Epidermal melanocyte (primary cell): Measurements from ENCODE around the gene PLEKHA8.
"Not testable (repeated sequence)": the region's sequence is repeated elsewhere in the genome, so short reads cannot be mapped to it uniquely, and the experiment has no call there.

Experiments
- DNase-seq: peaks from one replicate; pipeline ENCODE4 v3.0.0; 2011; ENCODE audit warnings: low spot score; ENCODE audit not compliant: insufficient read length

PLEKHA8 gene

DNA sequence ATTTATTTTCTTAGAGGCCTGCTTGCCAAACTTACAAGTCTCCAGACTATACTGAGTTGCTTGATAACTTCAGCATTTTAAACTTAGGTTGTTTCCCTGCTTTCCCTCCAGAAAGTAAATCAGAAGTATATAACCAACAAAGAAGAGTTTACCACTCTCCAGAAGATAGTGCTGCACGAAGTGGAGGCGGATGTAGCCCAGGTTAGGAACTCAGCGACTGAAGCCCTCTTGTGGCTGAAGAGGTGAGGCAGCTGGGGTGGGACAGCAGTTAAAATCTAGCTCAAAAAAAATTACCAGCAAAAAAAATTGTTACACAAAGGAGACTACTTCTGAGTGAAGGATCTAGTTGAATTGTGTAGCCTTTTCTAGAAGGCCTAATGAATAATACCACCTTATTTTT, 33.6 kb downstream of the PLEKHA8 start:
- not testable (repeated sequence) for DNase-seq

DNA sequence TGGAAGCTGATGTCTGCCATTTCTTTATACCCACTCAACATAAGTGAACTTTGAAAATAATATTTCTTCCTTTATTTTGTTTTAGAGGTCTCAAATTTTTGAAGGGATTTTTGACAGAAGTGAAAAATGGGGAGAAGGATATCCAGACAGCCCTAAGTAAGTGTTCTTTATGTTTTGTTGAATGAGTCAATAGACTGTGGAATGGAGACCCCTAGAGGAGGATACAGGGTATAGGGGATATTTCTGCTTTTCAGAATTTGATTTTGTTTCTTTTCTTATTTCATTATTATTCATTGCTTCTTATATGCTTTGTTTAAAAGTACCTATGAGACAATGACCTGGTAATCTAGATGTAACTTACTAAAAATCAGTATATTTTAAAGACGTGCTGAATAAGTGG, 34.4 kb downstream of the PLEKHA8 start:
- DNase-seq: peak; percentile 41

DNA sequence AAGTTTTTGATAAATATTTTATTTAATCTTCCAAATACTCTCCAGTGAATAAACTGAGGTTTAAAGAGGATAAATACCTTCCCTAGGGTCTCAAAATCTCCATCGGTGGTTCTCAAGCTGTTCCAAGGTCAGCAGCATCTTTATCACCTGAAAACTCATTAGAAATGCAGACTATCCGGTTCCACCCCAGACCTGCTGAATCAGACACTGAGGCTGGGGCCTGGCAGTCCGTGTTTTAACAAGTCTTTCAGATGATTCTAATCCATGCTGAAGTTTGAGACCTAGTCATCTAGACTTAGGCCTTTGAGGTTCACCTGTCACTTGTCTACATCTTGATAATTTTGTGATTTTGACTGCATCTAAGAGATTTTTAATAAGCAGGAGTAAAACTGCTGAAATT, 37.5 kb downstream of the PLEKHA8 start:
- no peak for DNase-seq

DNA sequence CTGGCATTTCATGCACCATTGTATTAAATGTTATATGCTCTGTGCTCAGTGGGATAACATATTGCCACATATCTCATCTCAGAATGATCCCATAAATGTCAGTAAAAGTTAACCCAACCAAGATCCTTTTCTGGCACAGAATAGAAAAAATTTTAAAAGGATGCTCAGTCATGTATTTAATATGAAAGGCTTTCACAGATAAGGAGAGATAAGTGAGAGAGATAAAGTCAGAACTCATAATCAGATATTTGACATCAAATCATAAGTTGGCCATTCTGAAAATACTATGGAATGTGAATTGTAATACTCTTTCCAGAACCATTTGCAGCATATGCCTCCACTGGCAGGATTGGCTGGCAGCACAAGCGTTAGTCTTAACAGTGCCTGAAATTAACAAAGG, 38.5 kb downstream of the PLEKHA8 start:
- no peak for DNase-seq

DNA sequence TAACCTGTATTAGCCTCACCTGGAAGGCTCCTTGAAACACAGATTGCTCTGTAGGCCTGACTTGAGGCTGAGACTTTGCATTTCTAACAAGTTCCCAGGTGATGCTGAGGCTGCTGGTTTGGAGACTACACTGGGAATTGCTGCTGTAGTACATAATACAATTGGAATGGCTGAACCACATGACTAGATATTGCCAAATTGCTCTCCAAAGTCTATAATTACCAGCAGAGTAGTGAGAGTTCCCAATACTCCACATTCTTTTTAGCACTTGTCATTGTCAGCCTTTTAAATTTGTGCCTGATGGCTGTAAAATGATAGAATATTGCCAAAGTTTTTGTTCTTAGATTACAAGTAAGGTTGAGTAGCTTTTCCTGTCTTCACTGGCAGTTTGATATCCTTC, 39.9 kb downstream of the PLEKHA8 start:
- no peak for DNase-seq

DNA sequence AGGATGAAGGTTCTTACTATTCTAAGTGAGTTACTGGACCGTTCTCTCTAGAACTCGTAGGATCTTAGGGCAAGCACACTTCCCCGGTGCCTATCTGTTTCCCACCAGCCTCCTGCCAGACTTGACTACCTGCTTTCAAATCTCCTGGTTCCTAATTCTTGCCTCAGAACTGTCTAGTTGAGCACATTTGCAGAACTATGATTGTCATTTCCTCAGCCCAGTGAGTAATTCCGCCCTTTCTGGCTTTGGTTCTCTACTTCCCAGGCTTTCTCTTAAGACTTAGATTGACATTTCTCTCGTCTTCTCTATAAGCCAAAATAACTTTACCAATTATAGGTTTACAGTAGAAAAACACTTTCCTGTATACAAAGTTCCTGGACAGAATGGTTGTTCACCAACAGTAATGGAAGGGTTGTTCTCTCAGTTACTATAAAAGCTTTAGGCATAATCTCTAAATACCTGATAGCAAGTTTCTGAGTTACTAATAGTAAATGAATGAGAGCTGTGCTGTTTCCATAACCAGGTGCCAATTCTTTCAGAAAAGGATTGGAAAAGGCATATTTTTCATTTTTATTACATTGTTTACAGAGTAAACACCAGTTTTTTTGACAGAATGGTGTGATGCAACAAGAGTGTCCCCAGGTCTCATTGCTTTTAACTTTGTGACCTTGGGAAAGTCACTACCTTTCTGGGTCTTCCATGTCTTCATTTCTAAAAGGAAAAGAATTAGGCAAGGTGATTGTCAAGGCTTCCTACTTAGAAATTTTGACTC, 41.1 kb downstream of the PLEKHA8 start:
- DNase-seq: no peak

DNA sequence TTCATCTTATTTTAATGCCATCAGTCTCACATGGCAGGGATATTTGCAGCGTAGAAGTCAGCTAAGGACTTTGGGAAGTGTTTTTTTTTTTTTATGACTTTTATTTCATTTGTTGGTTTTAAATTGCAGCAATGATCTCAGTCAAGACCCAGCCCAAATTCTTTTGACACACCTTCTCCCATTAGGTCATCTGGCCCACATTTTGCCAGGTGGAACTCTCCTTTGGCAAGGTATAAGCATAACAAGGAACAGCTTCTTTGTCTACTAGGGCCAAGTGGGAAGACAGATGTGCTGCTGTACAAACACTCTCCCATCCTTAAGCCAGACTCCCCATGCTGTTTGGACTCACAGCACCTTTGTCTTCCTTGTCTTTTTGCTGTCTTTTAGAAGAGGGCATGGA, 41.8 kb downstream of the PLEKHA8 start:
- no peak for DNase-seq

DNA sequence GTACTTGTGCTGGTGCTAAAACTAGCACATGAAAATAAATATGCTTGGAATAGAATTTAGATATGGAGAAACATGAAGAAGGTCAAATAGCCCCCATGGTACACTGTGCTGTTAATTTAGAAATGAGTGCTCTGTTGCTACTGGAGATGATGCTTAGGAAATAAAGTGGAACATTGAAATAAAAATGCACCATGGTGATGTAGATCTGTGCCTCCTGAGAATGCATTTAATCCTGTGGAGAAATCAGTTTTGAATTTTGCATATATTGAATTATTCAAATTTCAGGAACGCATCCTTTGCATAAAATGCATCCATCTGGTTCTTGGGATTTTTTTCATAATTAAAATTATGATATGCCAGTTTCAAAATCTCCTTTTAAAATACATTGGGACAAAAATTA, 44.5 kb downstream of the PLEKHA8 start:
- no peak for DNase-seq

DNA sequence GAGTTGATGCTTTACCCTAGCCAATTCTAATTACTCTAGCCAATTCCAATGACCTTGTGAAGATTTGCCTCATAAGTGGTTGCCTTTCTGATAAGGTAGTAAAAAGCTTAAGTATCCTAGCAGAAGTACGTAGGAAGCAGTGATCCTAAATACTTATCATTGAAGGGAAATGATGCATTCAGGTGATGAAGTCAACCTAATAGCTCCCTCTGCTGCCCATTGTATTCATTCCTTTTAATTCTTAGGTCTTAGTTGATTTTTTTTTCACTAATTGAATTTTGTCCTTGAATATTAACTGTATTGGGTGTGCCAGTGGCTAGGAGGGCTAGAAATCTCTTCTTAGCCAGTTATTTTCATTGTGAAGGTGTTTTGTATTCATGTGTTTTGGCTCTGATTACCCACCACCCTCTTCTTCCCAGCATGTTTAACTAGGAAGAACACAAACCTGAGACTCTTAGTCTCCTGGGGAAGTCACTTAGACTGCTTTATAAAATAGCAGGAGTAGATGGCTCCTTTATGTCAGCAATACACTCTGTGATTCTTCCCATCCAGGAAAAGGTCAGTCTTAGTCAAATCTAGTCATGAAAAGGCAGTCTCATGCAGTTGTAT, 46.3 kb downstream of the PLEKHA8 start:
- no peak for DNase-seq

DNA sequence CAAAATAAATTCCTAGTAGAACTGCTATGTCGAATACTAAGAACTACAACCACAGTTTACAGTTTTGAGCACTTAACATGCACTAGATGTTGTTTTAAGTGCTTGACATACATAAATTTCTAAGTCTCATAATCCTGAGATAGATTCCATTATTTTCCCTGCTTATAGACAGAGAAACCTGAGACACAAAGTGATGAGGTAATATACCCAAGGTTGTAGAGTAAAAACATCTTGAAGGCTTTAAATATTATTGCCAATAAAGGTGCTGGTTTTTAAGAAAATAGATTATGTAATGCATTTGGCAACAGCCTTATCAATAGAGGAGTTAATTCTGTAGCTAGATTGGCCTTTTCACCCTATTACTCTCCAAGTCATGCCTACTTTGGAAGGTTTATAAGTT, 48.2 kb downstream of the PLEKHA8 start:
- DNase-seq: no peak

DNA sequence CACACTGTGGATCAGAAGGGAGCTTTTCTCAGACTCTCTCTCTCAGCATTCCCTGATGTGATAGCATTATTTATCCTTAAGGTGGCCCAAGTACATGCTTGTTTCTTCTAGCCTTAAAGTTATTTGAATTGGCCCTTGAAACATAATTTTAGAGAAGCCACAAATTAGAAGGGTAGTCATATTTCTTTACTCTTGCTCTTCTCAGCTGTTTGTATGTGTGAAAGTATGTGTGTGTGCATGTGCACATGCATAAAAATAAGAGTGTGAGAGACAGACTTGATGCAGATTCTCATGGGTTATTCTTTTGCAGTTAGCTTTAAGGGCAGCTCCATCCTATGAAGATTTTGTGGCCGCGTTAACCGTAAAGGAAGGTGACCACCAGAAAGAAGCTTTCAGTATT, 50.1 kb downstream of the PLEKHA8 start:
- DNase-seq: no peak

DNA sequence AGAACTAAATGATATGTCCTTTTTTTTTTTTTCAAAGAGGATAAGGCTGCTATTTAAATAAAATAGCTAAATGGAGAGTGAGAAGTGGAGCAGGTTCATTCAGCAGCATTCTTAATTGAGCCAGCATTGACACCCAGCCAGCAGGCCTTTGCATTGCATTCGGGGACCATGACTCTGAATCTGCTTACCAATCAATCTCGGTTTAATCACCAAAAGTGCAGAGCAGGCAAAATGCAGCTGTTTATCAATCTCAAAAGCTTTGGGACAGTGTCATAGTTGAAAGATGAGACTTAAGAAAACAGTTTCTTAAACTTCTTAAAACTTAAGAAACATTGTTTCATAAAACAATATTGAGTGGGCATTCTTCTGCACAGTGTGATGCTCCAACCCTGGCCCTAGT, 51.7 kb downstream of the PLEKHA8 start:
- DNase-seq: no peak

DNA sequence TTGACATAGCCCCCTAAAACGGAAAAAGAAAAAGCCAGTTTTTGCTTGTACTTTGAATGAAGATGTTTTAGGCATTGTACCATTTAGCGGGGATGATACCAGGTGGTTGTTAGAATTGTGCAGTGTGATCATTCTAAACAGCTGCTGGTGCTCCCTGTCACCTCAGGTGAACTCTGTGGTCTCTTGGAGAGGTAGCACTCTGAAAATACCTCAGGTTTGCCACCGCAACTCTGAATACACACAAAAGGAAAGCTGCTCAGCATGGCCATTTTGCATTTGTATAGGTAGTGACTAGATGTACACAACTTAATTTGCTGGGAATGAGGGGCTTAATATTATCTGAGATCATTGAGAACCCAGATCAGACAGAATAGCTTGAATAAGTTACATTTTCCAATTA, 52.6 kb downstream of the PLEKHA8 start:
- no peak for DNase-seq

DNA sequence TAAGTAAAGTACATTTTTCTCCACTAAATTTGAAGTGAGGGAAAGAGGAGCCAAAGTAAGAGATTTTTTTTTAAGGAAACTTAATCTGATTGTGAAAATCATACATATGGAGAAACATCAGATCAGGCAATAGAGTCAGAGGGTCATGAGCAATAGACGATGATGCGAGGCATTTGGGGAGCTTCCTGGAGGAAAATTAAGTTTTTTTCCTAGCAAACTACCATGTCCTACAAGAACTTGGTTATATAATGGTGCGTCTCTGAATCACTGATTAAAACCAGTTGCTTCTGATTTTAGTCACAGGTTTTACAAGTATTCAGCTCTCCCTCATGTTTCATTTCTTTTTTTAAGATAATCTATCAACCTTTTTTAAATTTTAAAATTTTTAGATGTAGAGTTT, 54.5 kb downstream of the PLEKHA8 start:
- DNase-seq: no peak

DNA sequence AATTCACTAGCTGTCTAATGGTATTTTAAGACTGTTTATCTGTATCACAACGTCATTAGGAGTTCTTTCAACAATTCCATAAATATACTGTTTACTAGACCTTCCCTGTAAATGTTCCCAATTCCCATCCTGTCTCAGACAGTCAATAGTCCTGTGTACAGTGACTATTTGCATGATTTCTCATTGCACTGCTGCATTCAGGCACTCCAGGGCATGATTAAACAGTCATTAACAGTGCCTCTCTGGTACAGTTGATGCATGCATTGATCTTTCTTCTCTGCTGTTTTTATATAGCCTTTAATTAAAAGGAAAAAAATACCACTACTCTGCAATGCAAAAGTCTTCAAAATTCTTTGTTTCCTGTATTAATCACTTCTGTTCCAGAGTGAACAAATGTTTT, 55.1 kb downstream of the PLEKHA8 start:
- DNase-seq: no peak

DNA sequence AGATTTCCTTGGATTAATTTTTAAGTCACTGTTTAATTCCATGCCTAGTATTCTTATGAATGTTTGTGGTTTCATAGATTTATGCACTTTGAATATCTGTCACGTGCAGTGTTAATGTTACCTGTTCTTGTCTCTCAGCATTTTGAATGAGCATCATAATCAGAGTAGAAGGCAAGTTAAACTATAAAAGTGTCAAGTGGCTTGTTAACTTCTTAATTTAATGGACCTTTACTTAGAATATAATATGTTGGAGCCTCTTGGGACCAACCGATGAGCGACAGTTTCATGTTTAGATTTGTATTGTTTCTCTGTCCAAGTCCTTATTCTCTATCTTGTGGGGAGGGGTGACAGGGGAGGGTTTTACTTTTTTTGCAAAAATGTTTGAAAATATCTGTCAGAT, 56.0 kb downstream of the PLEKHA8 start:
- DNase-seq: no peak

DNA sequence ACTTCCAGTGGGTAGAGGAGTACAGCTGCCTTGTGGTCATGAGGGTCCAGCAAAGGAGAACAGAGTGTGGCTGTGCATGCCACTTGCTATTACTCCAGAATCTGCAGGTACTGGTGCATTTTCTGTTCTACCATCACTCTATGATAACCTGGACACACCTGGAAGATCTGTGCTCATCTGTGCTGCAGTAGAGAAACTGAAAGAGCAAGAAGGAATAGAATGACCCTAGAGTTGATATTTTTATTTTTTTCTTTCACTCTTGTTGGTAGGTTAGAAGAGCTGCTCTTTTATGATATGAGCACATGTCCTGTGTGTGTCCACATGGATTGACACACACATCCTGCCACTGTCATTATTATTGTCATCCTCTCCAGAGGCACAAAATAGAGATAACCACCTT, 58.3 kb downstream of the PLEKHA8 start:
- DNase-seq: no peak

DNA sequence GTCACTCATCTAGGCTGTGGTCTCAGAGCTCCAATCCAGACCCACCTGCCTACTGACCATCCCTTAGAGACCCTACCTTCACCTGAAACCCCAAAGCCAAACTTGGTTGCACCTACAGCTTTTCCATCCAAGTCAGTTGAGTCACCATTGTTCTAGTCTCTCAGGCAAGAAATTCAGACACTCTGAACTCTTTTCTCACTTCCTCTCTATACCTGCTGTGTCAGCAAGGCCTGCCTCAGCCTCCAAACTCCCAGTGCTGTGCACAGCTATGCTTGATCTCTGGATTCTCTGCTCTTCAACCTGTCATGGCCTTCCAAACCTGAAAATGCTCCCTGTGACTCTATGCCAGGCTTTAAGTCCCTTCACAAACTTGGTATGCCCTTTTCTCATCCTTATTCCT, 59.2 kb downstream of the PLEKHA8 start:
- no peak for DNase-seq

DNA sequence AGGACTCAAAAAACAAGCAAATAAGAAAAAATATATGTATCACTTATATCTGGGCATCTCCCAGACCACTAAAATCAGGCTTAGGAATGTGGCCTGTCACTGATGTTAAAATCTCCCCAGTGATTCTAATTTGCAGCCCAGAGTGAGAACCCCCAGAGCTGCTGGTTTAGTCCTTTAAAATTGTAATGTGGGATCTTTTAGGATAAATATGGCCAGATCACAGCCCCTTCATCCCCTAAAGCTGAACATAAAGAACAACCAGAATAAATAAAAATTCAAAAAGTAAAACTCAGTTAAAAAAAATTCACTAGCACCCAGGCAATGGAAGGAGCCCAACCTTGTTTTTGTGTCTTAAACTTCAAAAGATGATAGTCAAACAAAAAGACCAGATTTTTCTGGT, 60.1 kb downstream of the PLEKHA8 start:
- DNase-seq: no peak

DNA sequence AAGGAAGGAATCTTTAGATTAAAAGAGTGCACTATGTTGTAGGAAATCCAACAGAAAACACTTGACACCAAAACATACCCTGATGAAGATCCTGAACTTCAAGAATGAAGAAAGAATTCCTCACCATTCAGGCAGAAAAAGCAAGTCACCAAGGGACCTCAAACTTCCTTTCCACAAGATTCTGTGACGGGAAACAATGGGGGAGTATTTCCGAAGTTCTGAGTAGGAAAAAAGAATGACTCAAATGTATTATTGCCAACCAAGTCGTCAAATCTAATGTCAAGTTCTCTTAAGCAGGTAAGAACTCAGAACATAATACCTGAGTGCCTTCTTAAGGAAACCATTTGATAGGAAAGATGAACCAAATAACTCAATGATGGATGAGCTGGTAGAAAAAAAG, 61.9 kb downstream of the PLEKHA8 start:
- DNase-seq: no peak

DNA sequence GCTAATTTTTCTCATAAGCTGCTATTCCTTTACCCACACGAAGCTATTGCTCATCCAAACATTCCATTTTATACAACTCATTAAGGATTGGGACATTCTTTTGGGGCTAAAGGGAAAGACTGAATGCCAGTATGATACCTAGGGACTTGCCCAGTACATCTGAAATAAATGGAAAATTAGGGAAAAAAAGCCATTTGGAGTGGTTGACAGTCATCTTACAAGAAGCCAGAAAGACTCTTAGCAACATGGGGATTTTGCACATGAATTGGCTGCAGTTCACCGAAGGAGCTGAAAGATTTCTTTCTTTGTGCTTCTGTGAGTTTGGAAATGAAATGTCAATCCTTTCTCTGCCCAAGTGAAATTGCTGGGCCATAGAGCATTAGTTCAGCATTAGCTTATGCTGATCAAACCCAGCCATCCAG, 63.3 kb downstream of the PLEKHA8 start:
- peak; percentile 65 for DNase-seq

DNA sequence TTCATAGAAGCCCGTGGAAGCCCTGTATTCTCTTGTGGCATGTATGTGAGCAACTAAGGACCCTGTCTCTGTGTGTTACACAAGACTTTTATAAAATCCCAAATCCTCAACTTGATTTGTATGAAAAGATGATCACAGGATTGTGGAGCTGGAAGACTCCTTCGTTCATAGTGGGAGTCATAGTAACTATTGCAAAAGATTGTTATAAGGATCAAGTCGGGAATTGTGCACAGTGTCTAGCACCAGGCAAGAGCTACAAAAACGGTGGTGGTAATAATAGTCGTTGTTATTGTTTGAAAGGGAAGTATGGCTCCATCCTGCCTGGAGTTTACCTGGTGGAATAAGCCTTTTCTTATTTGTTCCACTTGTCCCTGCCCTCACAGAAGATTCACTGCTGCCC, 63.8 kb downstream of the PLEKHA8 start:
- DNase-seq: no peak

DNA sequence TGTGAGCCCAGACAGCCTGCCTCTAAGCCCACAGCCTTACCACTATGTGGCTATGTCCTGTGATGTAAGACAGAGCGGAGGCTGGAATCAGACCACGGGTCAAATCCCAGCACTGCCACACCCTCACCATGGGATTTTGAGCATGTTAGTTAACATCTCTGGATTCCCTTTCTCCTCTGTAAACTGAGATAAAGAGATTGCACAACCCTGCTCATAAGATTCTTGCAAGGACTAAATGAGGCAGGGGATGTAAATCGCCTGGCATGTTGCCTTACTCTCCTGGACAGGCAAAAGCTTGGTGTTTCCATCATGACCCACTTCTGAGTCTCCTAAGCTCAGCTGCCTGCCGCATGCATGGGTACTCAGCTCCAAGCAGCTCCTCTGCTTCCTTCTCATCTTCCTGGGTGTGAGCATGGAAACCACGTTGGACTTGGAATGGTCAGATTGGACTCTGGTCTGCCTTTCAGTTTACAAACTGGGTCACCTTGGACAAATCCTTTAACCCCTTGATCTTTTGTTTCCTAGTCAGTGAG, 65.3 kb downstream of the PLEKHA8 start:
- DNase-seq: no peak
